Tibial nerve (tissue), 3 donors: Measurements from ENCODE around the gene PROKR2.

ENCODE experiments used
- CTCF ChIP-seq, 5 experiments: fragments of 200-600 bp in 3 of 5; fragments of 450-650 bp in 2 of 5; sonication (generic) in 3 of 5; IDR thresholded peaks; one replicate each; pipeline ENCODE4 v1.5.1; 2016 to 2019; ENCODE audit warnings: antibody characterized with exemption in 5 of 5, mild to moderate bottlenecking in 3 of 5, moderate library complexity in 2 of 5
- POLR2A ChIP-seq, 2 donors: fragments of 450-650 bp; IDR thresholded peaks; one replicate each; pipeline ENCODE4 v1.6.1; 2017; ENCODE audit warnings: antibody characterized with exemption in 2 of 2, mild to moderate bottlenecking in 2 of 2, moderate library complexity in 2 of 2

DNA sequence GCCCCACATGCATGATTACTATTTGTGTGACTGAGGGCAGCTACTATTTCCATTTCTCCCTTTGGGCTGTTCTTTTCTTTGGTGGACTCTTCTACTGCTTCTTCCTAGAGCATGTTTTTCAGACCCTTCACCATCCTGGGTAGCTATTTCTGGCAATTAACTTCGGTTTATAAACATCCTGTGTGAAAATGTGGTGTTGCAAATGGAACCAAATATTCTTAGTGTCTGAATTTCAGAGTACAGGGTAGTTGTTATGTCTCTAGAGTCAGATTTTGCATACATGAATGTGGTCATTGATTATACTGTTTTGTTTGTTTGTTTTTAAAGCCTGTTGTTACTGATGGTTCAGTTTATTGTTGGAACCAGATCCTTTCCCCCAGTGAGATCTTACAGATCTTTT, 49.7 kb downstream of the PROKR2 start:
- no peak for TF ChIP-seq CTCF (IDR thresholded peaks at IDR 0.05)
- no peak for TF ChIP-seq POLR2A (IDR thresholded peaks at IDR 0.05)
